ENCODE results near the gene DENND1A.

DNA sequence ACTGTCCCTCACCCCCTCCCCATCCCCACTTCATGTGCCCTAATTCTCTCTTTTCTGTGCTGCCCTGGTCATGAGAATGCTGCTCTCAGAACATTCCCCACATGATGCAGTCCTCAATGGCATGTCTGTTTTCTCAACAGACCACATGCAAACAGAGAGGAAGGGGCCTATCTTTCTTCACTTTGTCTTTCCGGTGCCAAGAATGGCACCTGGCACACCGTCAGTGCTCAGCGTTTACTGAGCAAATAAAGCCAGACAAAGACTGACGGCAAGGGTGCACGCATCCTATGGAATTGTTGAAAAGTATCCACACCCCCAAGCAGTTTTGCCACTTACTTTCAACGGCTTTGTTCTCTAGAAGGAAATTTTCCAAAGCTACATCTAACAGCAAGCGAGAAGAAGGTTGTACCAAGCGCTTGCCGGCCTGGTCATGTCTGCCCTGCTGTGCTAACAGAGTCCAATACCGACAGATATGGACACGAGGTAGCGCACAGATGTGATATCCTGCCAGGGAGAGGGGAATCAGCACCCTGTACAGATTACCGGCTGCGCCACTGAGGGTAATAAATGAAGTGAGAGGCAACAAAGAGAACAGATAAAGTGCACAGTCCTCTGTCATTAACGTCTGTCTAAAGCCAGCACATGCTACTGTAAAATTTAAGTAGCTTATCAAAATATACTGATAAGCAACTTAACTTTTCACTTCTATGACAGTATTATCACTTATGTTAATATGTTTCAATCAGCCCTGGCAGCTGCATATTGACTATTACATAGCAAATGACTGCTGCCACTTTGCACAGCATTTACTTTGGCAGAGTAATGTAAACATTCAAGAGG, 251.7 kb downstream of the DENND1A start:
- TF ChIP-seq, protein P1, sequence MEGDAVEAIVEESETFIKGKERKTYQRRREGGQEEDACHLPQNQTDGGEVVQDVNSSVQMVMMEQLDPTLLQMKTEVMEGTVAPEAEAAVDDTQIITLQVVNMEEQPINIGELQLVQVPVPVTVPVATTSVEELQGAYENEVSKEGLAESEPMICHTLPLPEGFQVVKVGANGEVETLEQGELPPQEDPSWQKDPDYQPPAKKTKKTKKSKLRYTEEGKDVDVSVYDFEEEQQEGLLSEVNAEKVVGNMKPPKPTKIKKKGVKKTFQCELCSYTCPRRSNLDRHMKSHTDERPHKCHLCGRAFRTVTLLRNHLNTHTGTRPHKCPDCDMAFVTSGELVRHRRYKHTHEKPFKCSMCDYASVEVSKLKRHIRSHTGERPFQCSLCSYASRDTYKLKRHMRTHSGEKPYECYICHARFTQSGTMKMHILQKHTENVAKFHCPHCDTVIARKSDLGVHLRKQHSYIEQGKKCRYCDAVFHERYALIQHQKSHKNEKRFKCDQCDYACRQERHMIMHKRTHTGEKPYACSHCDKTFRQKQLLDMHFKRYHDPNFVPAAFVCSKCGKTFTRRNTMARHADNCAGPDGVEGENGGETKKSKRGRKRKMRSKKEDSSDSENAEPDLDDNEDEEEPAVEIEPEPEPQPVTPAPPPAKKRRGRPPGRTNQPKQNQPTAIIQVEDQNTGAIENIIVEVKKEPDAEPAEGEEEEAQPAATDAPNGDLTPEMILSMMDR (IDR thresholded peaks at IDR 0.05) = no peak
- TF ChIP-seq, protein P2, sequence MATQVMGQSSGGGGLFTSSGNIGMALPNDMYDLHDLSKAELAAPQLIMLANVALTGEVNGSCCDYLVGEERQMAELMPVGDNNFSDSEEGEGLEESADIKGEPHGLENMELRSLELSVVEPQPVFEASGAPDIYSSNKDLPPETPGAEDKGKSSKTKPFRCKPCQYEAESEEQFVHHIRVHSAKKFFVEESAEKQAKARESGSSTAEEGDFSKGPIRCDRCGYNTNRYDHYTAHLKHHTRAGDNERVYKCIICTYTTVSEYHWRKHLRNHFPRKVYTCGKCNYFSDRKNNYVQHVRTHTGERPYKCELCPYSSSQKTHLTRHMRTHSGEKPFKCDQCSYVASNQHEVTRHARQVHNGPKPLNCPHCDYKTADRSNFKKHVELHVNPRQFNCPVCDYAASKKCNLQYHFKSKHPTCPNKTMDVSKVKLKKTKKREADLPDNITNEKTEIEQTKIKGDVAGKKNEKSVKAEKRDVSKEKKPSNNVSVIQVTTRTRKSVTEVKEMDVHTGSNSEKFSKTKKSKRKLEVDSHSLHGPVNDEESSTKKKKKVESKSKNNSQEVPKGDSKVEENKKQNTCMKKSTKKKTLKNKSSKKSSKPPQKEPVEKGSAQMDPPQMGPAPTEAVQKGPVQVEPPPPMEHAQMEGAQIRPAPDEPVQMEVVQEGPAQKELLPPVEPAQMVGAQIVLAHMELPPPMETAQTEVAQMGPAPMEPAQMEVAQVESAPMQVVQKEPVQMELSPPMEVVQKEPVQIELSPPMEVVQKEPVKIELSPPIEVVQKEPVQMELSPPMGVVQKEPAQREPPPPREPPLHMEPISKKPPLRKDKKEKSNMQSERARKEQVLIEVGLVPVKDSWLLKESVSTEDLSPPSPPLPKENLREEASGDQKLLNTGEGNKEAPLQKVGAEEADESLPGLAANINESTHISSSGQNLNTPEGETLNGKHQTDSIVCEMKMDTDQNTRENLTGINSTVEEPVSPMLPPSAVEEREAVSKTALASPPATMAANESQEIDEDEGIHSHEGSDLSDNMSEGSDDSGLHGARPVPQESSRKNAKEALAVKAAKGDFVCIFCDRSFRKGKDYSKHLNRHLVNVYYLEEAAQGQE (IDR thresholded peaks at IDR 0.05) = no peak
- TF ChIP-seq, protein P3, sequence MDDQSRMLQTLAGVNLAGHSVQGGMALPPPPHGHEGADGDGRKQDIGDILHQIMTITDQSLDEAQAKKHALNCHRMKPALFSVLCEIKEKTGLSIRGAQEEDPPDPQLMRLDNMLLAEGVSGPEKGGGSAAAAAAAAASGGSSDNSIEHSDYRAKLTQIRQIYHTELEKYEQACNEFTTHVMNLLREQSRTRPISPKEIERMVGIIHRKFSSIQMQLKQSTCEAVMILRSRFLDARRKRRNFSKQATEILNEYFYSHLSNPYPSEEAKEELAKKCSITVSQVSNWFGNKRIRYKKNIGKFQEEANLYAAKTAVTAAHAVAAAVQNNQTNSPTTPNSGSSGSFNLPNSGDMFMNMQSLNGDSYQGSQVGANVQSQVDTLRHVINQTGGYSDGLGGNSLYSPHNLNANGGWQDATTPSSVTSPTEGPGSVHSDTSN (IDR thresholded peaks at IDR 0.05) = no peak
- no peak for TF ChIP-seq NFE2L2 (conservative IDR thresholded peaks at IDR 0.05; ENCODE audit: low read length)
- TF ChIP-seq RCOR1 (IDR thresholded peaks at IDR 0.05; ENCODE audit: low read depth, low read length) = no peak
- TF ChIP-seq, protein P4, sequence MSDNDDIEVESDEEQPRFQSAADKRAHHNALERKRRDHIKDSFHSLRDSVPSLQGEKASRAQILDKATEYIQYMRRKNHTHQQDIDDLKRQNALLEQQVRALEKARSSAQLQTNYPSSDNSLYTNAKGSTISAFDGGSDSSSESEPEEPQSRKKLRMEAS (IDR thresholded peaks at IDR 0.05) = peak; percentile 46; the same call in 1 of the 2 replicates
- TF ChIP-seq POLR2A (IDR thresholded peaks at IDR 0.05; ENCODE audit: low read length) = no peak
- no peak for TF ChIP-seq RFX5 (IDR thresholded peaks at IDR 0.05)
- TF ChIP-seq CHD2 (IDR thresholded peaks at IDR 0.05; ENCODE audit: low read length, partially characterized antibody) = no peak
- TF ChIP-seq JUNB (IDR thresholded peaks at IDR 0.05) = no peak
